ENCODE data around the gene TENM3. TPM values are rescaled to one million over a fixed set of nuclear protein-coding genes. Genes with fewer than 3 reads are reported as not detected.
"Not testable (repeated sequence)": the region's sequence is repeated elsewhere in the genome, so short reads cannot be mapped to it uniquely, and the experiment has no call there.

TENM3 gene
- polyA plus RNA-seq, 1 of the 3 experiments (the other 2 are of a cell fraction) = 10.4 TPM

DNA sequence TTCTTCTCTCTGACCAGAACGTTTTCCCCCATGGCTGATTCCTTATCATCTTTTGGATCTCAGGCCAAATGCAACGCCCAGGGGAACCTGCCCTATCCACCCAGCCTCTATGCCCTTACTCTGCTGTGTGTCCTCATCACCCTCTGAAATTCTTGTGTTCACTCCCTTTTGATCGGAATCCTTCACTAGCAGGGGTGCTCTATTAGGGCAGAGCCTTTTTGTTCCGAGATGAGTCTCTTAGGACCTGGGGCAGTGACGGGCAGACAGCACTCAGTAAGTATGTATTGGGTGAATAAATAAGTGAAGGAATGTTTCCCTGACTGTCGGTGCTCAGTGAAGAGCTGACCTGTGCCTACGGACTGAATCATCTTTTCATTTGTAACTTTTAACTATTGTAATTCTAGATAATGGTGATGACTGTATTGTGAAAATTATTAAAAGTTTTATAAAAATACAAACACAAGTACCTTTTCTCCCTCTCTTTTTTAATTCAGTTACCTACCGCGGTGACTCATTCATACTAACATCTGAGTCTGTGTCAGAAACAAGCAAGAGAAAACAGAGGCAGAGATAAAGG lies 4.8 kb upstream of the TENM3 start:
- Histone ChIP-seq H3K4me2 (peak overlapping the region; percentile 23), H3K27ac (ENCODE audit: low read depth in 2 of 2, low read length in 1 of 2) (peak overlapping the region in 1 of 2 experiments; percentile 50; a peak in 3 of 4 replicates), H4K20me1 (ENCODE audit: insufficient read depth) (no peaks in the 10 kb centered on the region), H3K4me3 (ENCODE audit: low read depth in 2 of 2, low read length in 1 of 2) (no peak overlapping the region), H3K79me2 (ENCODE audit: insufficient read depth) (no peaks in the 10 kb centered on the region), H3K9me3 (no peaks in the 10 kb centered on the region), H3K27me3 (ENCODE audit: insufficient read depth) (no peaks in the 10 kb centered on the region), H3K9ac (no peak overlapping the region), H3K36me3 (replicated peaks in 1 of 2; ENCODE audit: control insufficient read depth in 1 of 2, insufficient read depth in 2 of 2, low read length in 1 of 2) (no peaks in the 10 kb centered on the region), H3K9me2 (no peaks in the 10 kb centered on the region), H2AFZ (ENCODE audit: low read depth) (peak overlapping the region; percentile 53), H3K4me1 (ENCODE audit: control insufficient read depth in 1 of 2, insufficient read depth in 2 of 2, low read depth in 1 of 2, low read length in 1 of 2) (peaks cover 10 to 16% of the 10 kb centered on the region in 2 experiments; a peak in 3 of 4 replicates), H3F3A (replicated peaks; ENCODE audit: insufficient read depth) (peaks cover 36% of the 10 kb centered on the region)
- no peak for TF ChIP-seq TAF1 (IDR thresholded peaks at IDR 0.05; ENCODE audit: borderline replicate concordance, low read depth, low read length)
- TF ChIP-seq JUND (IDR thresholded peaks at IDR 0.05) = peak; percentile 31; the same call in 1 of the 2 replicates
- TF ChIP-seq, protein P1, sequence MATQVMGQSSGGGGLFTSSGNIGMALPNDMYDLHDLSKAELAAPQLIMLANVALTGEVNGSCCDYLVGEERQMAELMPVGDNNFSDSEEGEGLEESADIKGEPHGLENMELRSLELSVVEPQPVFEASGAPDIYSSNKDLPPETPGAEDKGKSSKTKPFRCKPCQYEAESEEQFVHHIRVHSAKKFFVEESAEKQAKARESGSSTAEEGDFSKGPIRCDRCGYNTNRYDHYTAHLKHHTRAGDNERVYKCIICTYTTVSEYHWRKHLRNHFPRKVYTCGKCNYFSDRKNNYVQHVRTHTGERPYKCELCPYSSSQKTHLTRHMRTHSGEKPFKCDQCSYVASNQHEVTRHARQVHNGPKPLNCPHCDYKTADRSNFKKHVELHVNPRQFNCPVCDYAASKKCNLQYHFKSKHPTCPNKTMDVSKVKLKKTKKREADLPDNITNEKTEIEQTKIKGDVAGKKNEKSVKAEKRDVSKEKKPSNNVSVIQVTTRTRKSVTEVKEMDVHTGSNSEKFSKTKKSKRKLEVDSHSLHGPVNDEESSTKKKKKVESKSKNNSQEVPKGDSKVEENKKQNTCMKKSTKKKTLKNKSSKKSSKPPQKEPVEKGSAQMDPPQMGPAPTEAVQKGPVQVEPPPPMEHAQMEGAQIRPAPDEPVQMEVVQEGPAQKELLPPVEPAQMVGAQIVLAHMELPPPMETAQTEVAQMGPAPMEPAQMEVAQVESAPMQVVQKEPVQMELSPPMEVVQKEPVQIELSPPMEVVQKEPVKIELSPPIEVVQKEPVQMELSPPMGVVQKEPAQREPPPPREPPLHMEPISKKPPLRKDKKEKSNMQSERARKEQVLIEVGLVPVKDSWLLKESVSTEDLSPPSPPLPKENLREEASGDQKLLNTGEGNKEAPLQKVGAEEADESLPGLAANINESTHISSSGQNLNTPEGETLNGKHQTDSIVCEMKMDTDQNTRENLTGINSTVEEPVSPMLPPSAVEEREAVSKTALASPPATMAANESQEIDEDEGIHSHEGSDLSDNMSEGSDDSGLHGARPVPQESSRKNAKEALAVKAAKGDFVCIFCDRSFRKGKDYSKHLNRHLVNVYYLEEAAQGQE (IDR thresholded peaks at IDR 0.05; ENCODE audit: low read depth, low read length) = no peak
- TF ChIP-seq RCOR1 (IDR thresholded peaks at IDR 0.05; ENCODE audit: low read length) = no peak
- peak; percentile 61 for TF ChIP-seq FOSL2 (IDR thresholded peaks at IDR 0.05; ENCODE audit: borderline replicate concordance, low read depth)
- CTCF ChIA-PET = no interaction called here
- no peak for DNase-seq
- 45% methylated on average over 9 of the region's 9 CpGs for WGBS (ENCODE audit: low lambda C conversion rate)
- POLR2A ChIA-PET = no interaction called here

DNA sequence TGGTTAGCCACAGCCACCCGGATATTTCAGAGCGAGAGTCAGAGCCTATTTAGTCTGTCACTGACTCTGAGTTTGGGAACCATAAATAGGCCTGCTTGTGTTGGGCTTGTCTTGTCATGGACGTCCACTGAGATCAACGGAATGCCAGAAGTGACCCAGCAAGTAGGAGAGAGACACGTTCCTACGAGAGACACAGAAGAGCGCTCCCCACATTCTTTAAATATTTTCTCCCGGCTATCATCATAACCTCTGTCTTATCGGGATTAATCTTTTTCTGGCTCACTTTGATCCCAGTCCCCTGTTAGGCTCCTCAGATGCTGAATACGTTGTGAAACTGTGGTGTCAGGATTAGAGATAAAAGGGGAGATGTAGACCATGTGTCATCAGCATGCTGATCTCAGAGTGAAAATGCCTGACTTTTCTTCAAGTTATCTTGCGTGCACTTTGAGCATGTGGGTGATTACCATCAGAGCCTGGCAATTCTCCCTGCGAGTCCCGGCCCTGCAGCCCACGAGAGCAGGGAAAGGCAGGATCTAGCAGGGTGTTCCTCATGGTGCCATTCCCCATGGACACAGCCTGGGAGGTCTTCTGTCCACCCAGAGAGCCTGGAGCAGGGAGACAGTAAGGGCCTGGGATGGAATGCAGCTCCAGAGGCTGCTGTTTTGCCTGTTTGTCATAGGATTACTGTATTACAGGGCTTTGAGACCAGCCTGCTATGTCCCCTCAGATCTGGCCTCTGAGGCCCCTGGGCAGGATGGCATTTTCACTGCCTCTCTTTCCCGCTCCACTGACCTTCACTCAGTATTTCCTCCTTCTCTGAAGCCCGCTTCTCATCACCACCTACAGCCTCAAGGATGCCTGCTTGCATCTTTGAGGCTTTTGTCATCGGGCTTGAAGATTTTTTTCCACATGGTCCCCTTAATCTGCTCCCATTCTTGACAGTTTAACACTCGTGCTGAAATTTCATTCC lies 2.8 kb upstream of the TENM3 start:
- H3K79me2 ChIP-seq (ENCODE audit: insufficient read depth) = no peaks in the 10 kb centered on the region
- H3K36me3 ChIP-seq (replicated peaks in 1 of 2; ENCODE audit: control insufficient read depth in 1 of 2, insufficient read depth in 2 of 2, low read length in 1 of 2) = no peaks in the 10 kb centered on the region
- H3K4me2 ChIP-seq = peak overlapping the region; percentile 60
- 39% methylated on average over 18 of the region's 18 CpGs for WGBS (ENCODE audit: low lambda C conversion rate)
- peaks cover 36% of the 10 kb centered on the region for H3F3A ChIP-seq (replicated peaks; ENCODE audit: insufficient read depth)
- peak overlapping the region; percentile 37 to 50; a peak in 3 of 4 replicates for H3K27ac ChIP-seq (ENCODE audit: low read depth in 2 of 2, low read length in 1 of 2)
- H3K9me2 ChIP-seq = no peaks in the 10 kb centered on the region
- H3K9me3 ChIP-seq = no peaks in the 10 kb centered on the region
- H2AFZ ChIP-seq (ENCODE audit: low read depth) = peak overlapping the region; percentile 53; the same call in 1 of the 2 replicates
- H3K9ac ChIP-seq = peak overlapping the region; percentile 37; the same call in 1 of the 2 replicates
- ChIA-PET CTCF (no interaction called here), POLR2A (no interaction called here)
- DNase-seq = peak; percentile 20
- no peak for TF ChIP-seq CHD2 (IDR thresholded peaks at IDR 0.05; ENCODE audit: low read length, partially characterized antibody)
- TF ChIP-seq JUND (IDR thresholded peaks at IDR 0.05) = peak; percentile 79
- TF ChIP-seq MAX (IDR thresholded peaks at IDR 0.05; ENCODE audit: low read depth) = peak; percentile 84
- TF ChIP-seq TCF12 (IDR thresholded peaks at IDR 0.05) = peak; percentile 86
- no peak for TF ChIP-seq MXI1 (IDR thresholded peaks at IDR 0.05; ENCODE audit: low read depth, low read length)
- TF ChIP-seq TEAD4 (IDR thresholded peaks at IDR 0.05; ENCODE audit: borderline replicate concordance, insufficient read depth) = peak; percentile 78
- peak; percentile 68; the same call in 1 of the 2 replicates for TF ChIP-seq RXRA (IDR thresholded peaks at IDR 0.05; ENCODE audit: borderline replicate concordance, low read depth)
- TF ChIP-seq MEF2A (IDR thresholded peaks at IDR 0.05; ENCODE audit: borderline replicate concordance, low read depth) = peak; percentile 23; the same call in 1 of the 2 replicates
- TF ChIP-seq NFIC (IDR thresholded peaks at IDR 0.05; ENCODE audit: borderline replicate concordance) = peak; percentile 66; the same call in 1 of the 2 replicates
- TF ChIP-seq TAF1 (IDR thresholded peaks at IDR 0.05; ENCODE audit: borderline replicate concordance, low read depth, low read length) = no peak
- TF ChIP-seq EP300 (IDR thresholded peaks at IDR 0.05; ENCODE audit: borderline replicate concordance in 1 of 2, low read depth in 1 of 2, low read length in 1 of 2) = peak in 1 of 2 experiments; percentile 57; a peak in 1 of 4 replicates
- TF ChIP-seq FOSL2 (IDR thresholded peaks at IDR 0.05; ENCODE audit: borderline replicate concordance, low read depth) = 0 out of 2 replicates have a peak, but pooled peaks have one; percentile 28
- TF ChIP-seq, protein P2, sequence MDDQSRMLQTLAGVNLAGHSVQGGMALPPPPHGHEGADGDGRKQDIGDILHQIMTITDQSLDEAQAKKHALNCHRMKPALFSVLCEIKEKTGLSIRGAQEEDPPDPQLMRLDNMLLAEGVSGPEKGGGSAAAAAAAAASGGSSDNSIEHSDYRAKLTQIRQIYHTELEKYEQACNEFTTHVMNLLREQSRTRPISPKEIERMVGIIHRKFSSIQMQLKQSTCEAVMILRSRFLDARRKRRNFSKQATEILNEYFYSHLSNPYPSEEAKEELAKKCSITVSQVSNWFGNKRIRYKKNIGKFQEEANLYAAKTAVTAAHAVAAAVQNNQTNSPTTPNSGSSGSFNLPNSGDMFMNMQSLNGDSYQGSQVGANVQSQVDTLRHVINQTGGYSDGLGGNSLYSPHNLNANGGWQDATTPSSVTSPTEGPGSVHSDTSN (IDR thresholded peaks at IDR 0.05) = peak; percentile 72
- H4K20me1 ChIP-seq (ENCODE audit: insufficient read depth) = no peaks in the 10 kb centered on the region
- H3K27me3 ChIP-seq (ENCODE audit: insufficient read depth) = no peaks in the 10 kb centered on the region
- peaks cover 10 to 16% of the 10 kb centered on the region in 2 experiments; a peak in 3 of 4 replicates for H3K4me1 ChIP-seq (ENCODE audit: control insufficient read depth in 1 of 2, insufficient read depth in 2 of 2, low read depth in 1 of 2, low read length in 1 of 2)
- no peak overlapping the region for H3K4me3 ChIP-seq (ENCODE audit: low read depth in 2 of 2, low read length in 1 of 2)

GRCh38 chr4:182242260-182242659 lies 942 bp upstream of the TENM3 start:
- H3K9me2 ChIP-seq = not testable (repeated sequence)

More at GRCh38 chr4:182242260-182242659, 942 bp upstream of the TENM3 start:
- H4K20me1 ChIP-seq (ENCODE audit: insufficient read depth); H3K9me3 ChIP-seq; H3K27ac ChIP-seq (ENCODE audit: low read depth in 2 of 2, low read length in 1 of 2); POLR2A ChIA-PET; H3K9ac ChIP-seq; H3K27me3 ChIP-seq (ENCODE audit: insufficient read depth); DNase-seq; CTCF ChIA-PET; H3K79me2 ChIP-seq (ENCODE audit: insufficient read depth); H2AFZ ChIP-seq (ENCODE audit: low read depth); H3K4me2 ChIP-seq; H3K36me3 ChIP-seq (replicated peaks in 1 of 2; ENCODE audit: control insufficient read depth in 1 of 2, insufficient read depth in 2 of 2, low read length in 1 of 2); H3K4me3 ChIP-seq (ENCODE audit: low read depth in 2 of 2, low read length in 1 of 2): not testable (repeated sequence)
- WGBS (ENCODE audit: low lambda C conversion rate) = 89% methylated on average over 4 of the region's 4 CpGs
- H3K4me1 ChIP-seq (ENCODE audit: control insufficient read depth in 1 of 2, insufficient read depth in 2 of 2, low read depth in 1 of 2, low read length in 1 of 2) = peaks cover 10 to 16% of the 10 kb centered on the region in 2 experiments; a peak in 3 of 4 replicates
- peaks cover 32% of the 10 kb centered on the region for H3F3A ChIP-seq (replicated peaks; ENCODE audit: insufficient read depth)
